WTC11 (cell line): ENCODE results near the gene FER1L5. TPM values are rescaled to one million over a fixed set of nuclear protein-coding genes. Genes with fewer than 3 reads are reported as not detected.

ENCODE experiments used
- ATAC-seq: fragments of 200-7000 bp; cut with Tn5 transposase; 2 replicates; pipeline ENCODE4 v1.10.0; 2021; ENCODE audit warnings: mild to moderate bottlenecking, moderate library complexity
- CTCF ChIA-PET: fragments of 300-600 bp; sonication (Branson Sonifier 250); formaldehyde crosslinking; loops from one replicate; lab custom pipeline; 2021; ENCODE audit warnings: antibody characterized with exemption; lab: Charles Lee
- POLR2A ChIA-PET: fragments of 350-600 bp; sonication (Branson Sonifier 250); formaldehyde crosslinking; loops from one replicate; lab custom pipeline; 2021; ENCODE audit warnings: antibody characterized with exemption; lab: Charles Lee
- DNase-seq: peaks from one replicate; pipeline ENCODE4 v3.0.0; 2021; ENCODE audit warnings: low spot score
- H3K27ac Mint-ChIP-seq: 2 replicates; pipeline ENCODE4 v1.8.0; 2021; ENCODE audit warnings: mixed read lengths
- H3K27me3 Mint-ChIP-seq: 2 replicates; pipeline ENCODE4 v1.8.0; 2021; ENCODE audit warnings: low read depth, mild to moderate bottlenecking, moderate library complexity, mixed read lengths
- H3K36me3 Mint-ChIP-seq: 2 replicates; pipeline ENCODE4 v1.8.0; 2021; ENCODE audit warnings: mixed read lengths
- H3K4me1 Mint-ChIP-seq: 2 replicates; pipeline ENCODE4 v1.8.0; 2022; ENCODE audit warnings: mixed read lengths
- H3K4me3 Mint-ChIP-seq: 2 replicates; pipeline ENCODE4 v1.8.0; 2021; ENCODE audit warnings: mild to moderate bottlenecking, moderate library complexity, mixed read lengths
- H3K9me3 Mint-ChIP-seq: 2 replicates; pipeline ENCODE4 v1.8.0; 2021; ENCODE audit warnings: mixed read lengths
- ELF4 ChIP-seq: sonication (generic); formaldehyde crosslinking; IDR thresholded peaks from 2 replicates; pipeline ENCODE4 v1.8.1; 2022; ENCODE audit warnings: low read depth, mild to moderate bottlenecking, moderate library complexity, missing genetic modification reagents
- FOXJ3 ChIP-seq: sonication (generic); formaldehyde crosslinking; IDR thresholded peaks from 2 replicates; pipeline ENCODE4 v1.9.0; 2021; ENCODE audit warnings: missing genetic modification reagents, mild to moderate bottlenecking, borderline replicate concordance
- GRHL2 ChIP-seq: fragments of 250-450 bp; sonication (Bioruptor Pico); IDR thresholded peaks from 2 replicates; pipeline ENCODE4 v1.8.0; 2022; ENCODE audit warnings: mild to moderate bottlenecking, moderate library complexity; ENCODE audit not compliant: insufficient replicate concordance, severe bottlenecking
- GTF2I ChIP-seq: fragments of 250-450 bp; sonication (Bioruptor Pico); conservative IDR thresholded peaks from 2 replicates; pipeline ENCODE4 v1.4.0; 2021; ENCODE audit warnings: mild to moderate bottlenecking
- IRF2 ChIP-seq: sonication (generic); formaldehyde crosslinking; IDR thresholded peaks from 2 replicates; pipeline ENCODE4 v1.8.0; 2022; ENCODE audit warnings: low read depth, missing genetic modification reagents, borderline replicate concordance
- KAT7 ChIP-seq: sonication (generic); formaldehyde crosslinking; IDR thresholded peaks from 2 replicates; pipeline ENCODE4 v1.8.1; 2023; ENCODE audit warnings: missing genetic modification reagents, mild to moderate bottlenecking, borderline replicate concordance
- NFE2L1 ChIP-seq: sonication (generic); formaldehyde crosslinking; IDR thresholded peaks from 2 replicates; pipeline ENCODE4 v1.8.1; 2023; ENCODE audit warnings: missing genetic modification reagents
- PRRX2 ChIP-seq: fragments of 250-450 bp; sonication (Bioruptor Pico); IDR thresholded peaks from 2 replicates; pipeline ENCODE4 v1.8.0; 2021; ENCODE audit warnings: mild to moderate bottlenecking
- RELA ChIP-seq: sonication (generic); formaldehyde crosslinking; IDR thresholded peaks from 2 replicates; pipeline ENCODE4 v1.8.1; 2022; ENCODE audit warnings: missing genetic modification reagents, mild to moderate bottlenecking, borderline replicate concordance
- RORB ChIP-seq: fragments of 250-450 bp; sonication (Bioruptor Pico); IDR thresholded peaks from 2 replicates; pipeline ENCODE4 v1.9.0; 2021; ENCODE audit warnings: mild to moderate bottlenecking
- SMAD3 ChIP-seq: sonication (generic); formaldehyde crosslinking; IDR thresholded peaks from 2 replicates; pipeline ENCODE4 v1.8.0; 2022; ENCODE audit warnings: missing genetic modification reagents, mild to moderate bottlenecking, borderline replicate concordance
- ZNF219 ChIP-seq: sonication (generic); formaldehyde crosslinking; IDR thresholded peaks from 2 replicates; pipeline ENCODE4 v1.8.0; 2023; ENCODE audit warnings: missing genetic modification reagents, mild to moderate bottlenecking, borderline replicate concordance
- ZNF232 ChIP-seq: sonication (generic); formaldehyde crosslinking; IDR thresholded peaks from 2 replicates; pipeline ENCODE4 v1.8.0; 2022; ENCODE audit warnings: mild to moderate bottlenecking, missing genetic modification reagents
- total RNA-seq: library from RNA; stranded (reverse); gene quantifications from 3 replicates; pipeline ENCODE4 v1.2.3, GENCODE V29; 2021
- TF ChIP-seq, protein P1 (sequence below): fragments of 250-450 bp; sonication (Bioruptor Pico); IDR thresholded peaks from 2 replicates; pipeline ENCODE4 v1.9.0; 2021; ENCODE audit warnings: moderate library complexity, mild to moderate bottlenecking, inconsistent platforms, borderline replicate concordance
- TF ChIP-seq, protein P2 (sequence below): sonication (generic); formaldehyde crosslinking; IDR thresholded peaks from 2 replicates; pipeline ENCODE4 v1.8.0; 2022; ENCODE audit warnings: mild to moderate bottlenecking, missing genetic modification reagents
- TF ChIP-seq, protein P3 (sequence below): fragments of 250-450 bp; sonication (Bioruptor Pico); IDR thresholded peaks from 2 replicates; pipeline ENCODE4 v1.9.0; 2021; ENCODE audit warnings: mild to moderate bottlenecking, borderline replicate concordance
- TF ChIP-seq, protein P4 (sequence below): sonication (generic); formaldehyde crosslinking; IDR thresholded peaks from 2 replicates; pipeline ENCODE4 v1.8.0; 2023; ENCODE audit warnings: missing genetic modification reagents
- TF ChIP-seq, protein P5 (sequence below): sonication (generic); formaldehyde crosslinking; IDR thresholded peaks from 2 replicates; pipeline ENCODE4 v1.8.0; 2022; ENCODE audit warnings: mild to moderate bottlenecking, missing genetic modification reagents
- TF ChIP-seq, protein P6 (sequence below): sonication (generic); formaldehyde crosslinking; IDR thresholded peaks from 2 replicates; pipeline ENCODE4 v1.8.1; 2022; ENCODE audit warnings: mild to moderate bottlenecking, missing genetic modification reagents, moderate library complexity, borderline replicate concordance

FER1L5 gene
- total RNA-seq, 1 experiment from 2014 or later, result 1.4 TPM

DNA sequence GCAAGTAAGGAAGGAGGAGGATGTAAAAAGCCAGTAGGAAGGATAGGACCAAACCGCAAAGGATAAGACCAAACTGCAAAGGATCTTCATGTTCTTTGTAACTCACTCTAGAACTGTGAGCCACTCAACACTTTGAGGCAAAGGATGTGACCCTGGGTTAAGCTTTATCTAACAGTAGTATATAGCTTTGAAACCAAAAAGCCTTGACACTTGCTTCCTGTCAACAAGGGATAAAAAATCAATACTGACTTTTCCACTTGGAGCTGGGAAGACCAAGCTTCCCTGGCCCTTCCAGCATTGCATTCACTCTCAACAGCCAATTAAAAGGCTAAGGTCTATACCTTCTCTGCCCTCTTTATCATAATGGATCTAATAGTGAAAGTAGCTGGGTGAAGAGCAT lies 26.4 kb upstream of the FER1L5 start:
- no peaks in the 10 kb centered on the region for H3K4me1 Mint-ChIP-seq
- TF ChIP-seq RELA (CRISPR knock-in tag), result no peak
- TF ChIP-seq, protein P1, sequence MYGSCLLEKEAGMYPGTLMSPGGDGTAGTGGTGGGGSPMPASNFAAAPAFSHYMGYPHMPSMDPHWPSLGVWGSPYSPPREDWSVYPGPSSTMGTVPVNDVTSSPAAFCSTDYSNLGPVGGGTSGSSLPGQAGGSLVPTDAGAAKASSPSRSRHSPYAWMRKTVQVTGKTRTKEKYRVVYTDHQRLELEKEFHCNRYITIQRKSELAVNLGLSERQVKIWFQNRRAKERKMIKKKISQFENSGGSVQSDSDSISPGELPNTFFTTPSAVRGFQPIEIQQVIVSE (CRISPR knock-in tag), result no peak
- no peak for TF ChIP-seq ZNF219 (CRISPR knock-in tag)
- no peak for TF ChIP-seq ELF4 (CRISPR knock-in tag)
- TF ChIP-seq, protein P2, sequence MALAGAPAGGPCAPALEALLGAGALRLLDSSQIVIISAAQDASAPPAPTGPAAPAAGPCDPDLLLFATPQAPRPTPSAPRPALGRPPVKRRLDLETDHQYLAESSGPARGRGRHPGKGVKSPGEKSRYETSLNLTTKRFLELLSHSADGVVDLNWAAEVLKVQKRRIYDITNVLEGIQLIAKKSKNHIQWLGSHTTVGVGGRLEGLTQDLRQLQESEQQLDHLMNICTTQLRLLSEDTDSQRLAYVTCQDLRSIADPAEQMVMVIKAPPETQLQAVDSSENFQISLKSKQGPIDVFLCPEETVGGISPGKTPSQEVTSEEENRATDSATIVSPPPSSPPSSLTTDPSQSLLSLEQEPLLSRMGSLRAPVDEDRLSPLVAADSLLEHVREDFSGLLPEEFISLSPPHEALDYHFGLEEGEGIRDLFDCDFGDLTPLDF (CRISPR knock-in tag), result no peak
- TF ChIP-seq, all 79 proteins: peak for 0
- DNase-seq (no peak), ATAC-seq (no peak)
- H3K27me3 Mint-ChIP-seq, result no peaks in the 10 kb centered on the region
- POLR2A ChIA-PET, result no interaction called here
- no peaks in the 10 kb centered on the region for H3K9me3 Mint-ChIP-seq
- peaks cover 39% of the 10 kb centered on the region for H3K36me3 Mint-ChIP-seq
- no peak overlapping the region for H3K27ac Mint-ChIP-seq
- H3K4me3 Mint-ChIP-seq, result no peak overlapping the region
- CTCF ChIA-PET, result no interaction called here

DNA sequence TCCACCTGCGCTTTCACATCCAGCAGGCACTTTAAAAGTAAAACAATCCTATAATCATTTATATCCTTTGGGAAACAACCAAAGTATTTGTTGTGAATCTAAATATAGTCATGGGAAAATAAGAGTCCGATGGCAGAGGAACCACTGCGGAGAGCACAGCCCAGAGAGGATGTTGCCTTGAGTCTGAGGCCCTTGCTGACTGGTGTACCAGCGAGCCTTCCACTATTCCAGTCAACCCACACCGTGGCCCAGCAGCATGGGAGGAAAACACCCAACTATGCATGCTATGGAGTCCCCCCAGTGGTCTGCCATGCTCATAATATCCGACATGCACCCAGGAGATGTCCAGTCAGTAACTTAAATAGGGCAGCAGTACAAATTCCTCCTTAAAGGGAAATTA lies 26.0 kb upstream of the FER1L5 start:
- Mint-ChIP-seq H3K4me1 (no peaks in the 10 kb centered on the region), H3K4me3 (no peak overlapping the region), H3K36me3 (peaks cover 34% of the 10 kb centered on the region), H3K27ac (no peak overlapping the region), H3K9me3 (no peaks in the 10 kb centered on the region), H3K27me3 (no peaks in the 10 kb centered on the region)
- CTCF ChIA-PET, result no interaction called here
- ATAC-seq (no peak), DNase-seq (no peak)
- TF ChIP-seq RORB (CRISPR knock-in tag) (no peak), ZNF232 (CRISPR knock-in tag) (no peak), SMAD3 (CRISPR knock-in tag) (no peak), PRRX2 (CRISPR knock-in tag) (no peak), GRHL2 (CRISPR knock-in tag) (no peak), FOXJ3 (CRISPR knock-in tag) (no peak), GTF2I (no peak), NFE2L1 (CRISPR knock-in tag) (no peak), IRF2 (CRISPR knock-in tag) (no peak), KAT7 (CRISPR knock-in tag) (no peak)
- TF ChIP-seq, protein P3, sequence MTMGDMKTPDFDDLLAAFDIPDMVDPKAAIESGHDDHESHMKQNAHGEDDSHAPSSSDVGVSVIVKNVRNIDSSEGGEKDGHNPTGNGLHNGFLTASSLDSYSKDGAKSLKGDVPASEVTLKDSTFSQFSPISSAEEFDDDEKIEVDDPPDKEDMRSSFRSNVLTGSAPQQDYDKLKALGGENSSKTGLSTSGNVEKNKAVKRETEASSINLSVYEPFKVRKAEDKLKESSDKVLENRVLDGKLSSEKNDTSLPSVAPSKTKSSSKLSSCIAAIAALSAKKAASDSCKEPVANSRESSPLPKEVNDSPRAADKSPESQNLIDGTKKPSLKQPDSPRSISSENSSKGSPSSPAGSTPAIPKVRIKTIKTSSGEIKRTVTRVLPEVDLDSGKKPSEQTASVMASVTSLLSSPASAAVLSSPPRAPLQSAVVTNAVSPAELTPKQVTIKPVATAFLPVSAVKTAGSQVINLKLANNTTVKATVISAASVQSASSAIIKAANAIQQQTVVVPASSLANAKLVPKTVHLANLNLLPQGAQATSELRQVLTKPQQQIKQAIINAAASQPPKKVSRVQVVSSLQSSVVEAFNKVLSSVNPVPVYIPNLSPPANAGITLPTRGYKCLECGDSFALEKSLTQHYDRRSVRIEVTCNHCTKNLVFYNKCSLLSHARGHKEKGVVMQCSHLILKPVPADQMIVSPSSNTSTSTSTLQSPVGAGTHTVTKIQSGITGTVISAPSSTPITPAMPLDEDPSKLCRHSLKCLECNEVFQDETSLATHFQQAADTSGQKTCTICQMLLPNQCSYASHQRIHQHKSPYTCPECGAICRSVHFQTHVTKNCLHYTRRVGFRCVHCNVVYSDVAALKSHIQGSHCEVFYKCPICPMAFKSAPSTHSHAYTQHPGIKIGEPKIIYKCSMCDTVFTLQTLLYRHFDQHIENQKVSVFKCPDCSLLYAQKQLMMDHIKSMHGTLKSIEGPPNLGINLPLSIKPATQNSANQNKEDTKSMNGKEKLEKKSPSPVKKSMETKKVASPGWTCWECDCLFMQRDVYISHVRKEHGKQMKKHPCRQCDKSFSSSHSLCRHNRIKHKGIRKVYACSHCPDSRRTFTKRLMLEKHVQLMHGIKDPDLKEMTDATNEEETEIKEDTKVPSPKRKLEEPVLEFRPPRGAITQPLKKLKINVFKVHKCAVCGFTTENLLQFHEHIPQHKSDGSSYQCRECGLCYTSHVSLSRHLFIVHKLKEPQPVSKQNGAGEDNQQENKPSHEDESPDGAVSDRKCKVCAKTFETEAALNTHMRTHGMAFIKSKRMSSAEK (CRISPR knock-in tag), result no peak
- TF ChIP-seq, protein P4, sequence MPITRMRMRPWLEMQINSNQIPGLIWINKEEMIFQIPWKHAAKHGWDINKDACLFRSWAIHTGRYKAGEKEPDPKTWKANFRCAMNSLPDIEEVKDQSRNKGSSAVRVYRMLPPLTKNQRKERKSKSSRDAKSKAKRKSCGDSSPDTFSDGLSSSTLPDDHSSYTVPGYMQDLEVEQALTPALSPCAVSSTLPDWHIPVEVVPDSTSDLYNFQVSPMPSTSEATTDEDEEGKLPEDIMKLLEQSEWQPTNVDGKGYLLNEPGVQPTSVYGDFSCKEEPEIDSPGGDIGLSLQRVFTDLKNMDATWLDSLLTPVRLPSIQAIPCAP, result no peak
- TF ChIP-seq, protein P5, sequence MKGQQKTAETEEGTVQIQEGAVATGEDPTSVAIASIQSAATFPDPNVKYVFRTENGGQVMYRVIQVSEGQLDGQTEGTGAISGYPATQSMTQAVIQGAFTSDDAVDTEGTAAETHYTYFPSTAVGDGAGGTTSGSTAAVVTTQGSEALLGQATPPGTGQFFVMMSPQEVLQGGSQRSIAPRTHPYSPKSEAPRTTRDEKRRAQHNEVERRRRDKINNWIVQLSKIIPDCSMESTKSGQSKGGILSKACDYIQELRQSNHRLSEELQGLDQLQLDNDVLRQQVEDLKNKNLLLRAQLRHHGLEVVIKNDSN, result no peak
- TF ChIP-seq, protein P6, sequence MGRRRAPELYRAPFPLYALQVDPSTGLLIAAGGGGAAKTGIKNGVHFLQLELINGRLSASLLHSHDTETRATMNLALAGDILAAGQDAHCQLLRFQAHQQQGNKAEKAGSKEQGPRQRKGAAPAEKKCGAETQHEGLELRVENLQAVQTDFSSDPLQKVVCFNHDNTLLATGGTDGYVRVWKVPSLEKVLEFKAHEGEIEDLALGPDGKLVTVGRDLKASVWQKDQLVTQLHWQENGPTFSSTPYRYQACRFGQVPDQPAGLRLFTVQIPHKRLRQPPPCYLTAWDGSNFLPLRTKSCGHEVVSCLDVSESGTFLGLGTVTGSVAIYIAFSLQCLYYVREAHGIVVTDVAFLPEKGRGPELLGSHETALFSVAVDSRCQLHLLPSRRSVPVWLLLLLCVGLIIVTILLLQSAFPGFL (CRISPR knock-in tag), result no peak
- POLR2A ChIA-PET, result no interaction called here
